GM12801 (cell line): Measurements from ENCODE around the gene RFX2.

Experiments
- CTCF ChIP-seq: IDR thresholded peaks from one replicate; pipeline ENCODE4 v1.5.1; 2011; ENCODE audit warnings: control low read depth; ENCODE audit not compliant: insufficient read length; ENCODE audit errors: extremely low read depth

Gene RFX2

GRCh38 chr19:6073858-6074708, 36.2 kb downstream of the RFX2 start:
- TF ChIP-seq CTCF, result no peak

- TF ChIP-seq CTCF, result no peak
Measured at GRCh38 chr19:6071875-6072274, 38.4 kb downstream of the RFX2 start.

- no peak for TF ChIP-seq CTCF
Measured at GRCh38 chr19:6070720-6071485, 39.4 kb downstream of the RFX2 start.

GRCh38 chr19:6070207-6070681, 40.1 kb downstream of the RFX2 start:
- TF ChIP-seq CTCF, result no peak

- TF ChIP-seq CTCF, result no peak
Measured at GRCh38 chr19:6069268-6069791, 41.0 kb downstream of the RFX2 start.

- no peak for TF ChIP-seq CTCF
Measured at GRCh38 chr19:6068711-6069110, 41.6 kb downstream of the RFX2 start.

- TF ChIP-seq CTCF, result no peak
Measured at GRCh38 chr19:6067975-6068374, 42.3 kb downstream of the RFX2 start.
